K562 (cell line): Measurements from ENCODE around the gene CMTM5. TPM values are rescaled to one million over a fixed set of nuclear protein-coding genes. Genes with fewer than 3 reads are reported as not detected.

Source experiments
- ATAC-seq: fragments of 200-7000 bp; cut with Tn5 transposase; 3 replicates; pipeline ENCODE4 v1.9.1; 2020; ENCODE audit warnings: moderate library complexity
- BruUV-seq: library from RNA; stranded (reverse); fragments of 400-500 nt; replicated peaks from 2 replicates; lab custom pipeline; 2021; lab: Mats Ljungman, UMichigan
- CTCF ChIA-PET: fragments of 300-600 bp; formaldehyde crosslinking; extraction: SDS; loops from one replicate; lab custom pipeline; 2021; ENCODE audit warnings: low intra/inter-chr PET ratio; lab: Yijun Ruan, JAX
- POLR2A ChIA-PET: fragments of 300-600, 350-650 bp; sonication (Branson Sonifier 250); formaldehyde crosslinking; extraction: SDS; loops from one replicate; lab custom pipeline; 2021; ENCODE audit warnings: antibody characterized with exemption, inconsistent platforms; lab: Yijun Ruan, JAX
- DNase-seq, 4 experiments: peaks; one replicate each; pipeline versions ENCODE4 v3.0.0 to v3.0.0-alpha.2; 2011 to 2018; ENCODE audit warnings: low spot score in 3 of 4, mixed read lengths in 3 of 4; ENCODE audit errors: extremely low read depth in 1 of 4
- FAIRE-seq: peaks from 2 replicates; lab custom pipeline; 2011; peaks lifted over from hg19 to GRCh38; lab: Jason Lieb, UNC
- H2AFZ ChIP-seq: 2 replicates; pipeline ENCODE4 v1.6.0; 2011; ENCODE audit warnings: low read depth, low read length, control low read depth, inconsistent platforms
- H3K27ac ChIP-seq: fragments of 200-600 bp; 3 replicates; pipeline ENCODE4 v1.8.0; 2011; ENCODE audit warnings: low read depth, mild to moderate bottlenecking, control low read depth, inconsistent platforms, low read length, moderate library complexity, mixed read lengths; ENCODE audit errors: extremely low read depth
- H3K27me3 ChIP-seq, 2 experiments: fragments of 300-600 bp in 1 of 2; 2 replicates in 1 of 2; 3 replicates in 1 of 2; pipeline versions ENCODE4 v1.6.0 to v1.8.0; 2011; ENCODE audit warnings: inconsistent platforms in 2 of 2, low read length in 2 of 2, mild to moderate bottlenecking in 1 of 2, mixed read lengths in 1 of 2, moderate library complexity in 1 of 2; ENCODE audit not compliant: control insufficient read depth in 2 of 2, insufficient read depth in 2 of 2
- H3K36me3 ChIP-seq: fragments of 300-600 bp; 3 replicates; pipeline ENCODE4 v1.8.0; 2011; ENCODE audit warnings: mild to moderate bottlenecking, low read length, inconsistent platforms; ENCODE audit not compliant: control insufficient read depth, insufficient read depth
- H3K4me1 ChIP-seq, 2 experiments: fragments of 200-600 bp in 1 of 2; replicated peaks in 1 of 2; 2 replicates in 1 of 2; 3 replicates in 1 of 2; pipeline versions ENCODE4 v1.5.1 to v1.8.0; 2011; ENCODE audit warnings: inconsistent platforms in 2 of 2, low read length in 2 of 2, mild to moderate bottlenecking in 1 of 2, mixed read lengths in 1 of 2, moderate library complexity in 1 of 2; ENCODE audit not compliant: control insufficient read depth in 2 of 2, insufficient read depth in 2 of 2
- H3K4me2 ChIP-seq: 2 replicates; pipeline ENCODE4 v1.6.1; 2011; ENCODE audit warnings: low read length, control low read depth, inconsistent platforms, mixed read lengths; ENCODE audit not compliant: insufficient read depth
- H3K4me3 ChIP-seq: fragments of 200-600 bp; sonication (generic), shearing (Covaris generic); 2 replicates; pipeline ENCODE4 v1.5.1; 2016; ENCODE audit warnings: control low read depth, inconsistent platforms
- H3K79me2 ChIP-seq: fragments of 200-600 bp; 3 replicates; pipeline ENCODE4 v1.8.0; 2011; ENCODE audit warnings: low read length, inconsistent platforms; ENCODE audit not compliant: control insufficient read depth, insufficient read depth
- H3K9ac ChIP-seq, 2 experiments: 2 replicates each; pipeline versions ENCODE4 v1.6.0 to v1.6.1; 2011; ENCODE audit warnings: low read depth in 2 of 2, low read length in 2 of 2, control low read depth in 1 of 2, inconsistent platforms in 1 of 2, mild to moderate bottlenecking in 1 of 2, mixed read lengths in 1 of 2; ENCODE audit not compliant: insufficient read depth in 1 of 2
- H3K9me1 ChIP-seq: one replicate; pipeline ENCODE4 v1.6.0; 2011; ENCODE audit warnings: inconsistent platforms, mild to moderate bottlenecking, low read length, moderate library complexity; ENCODE audit not compliant: control insufficient read depth, insufficient read depth
- H3K9me3 ChIP-seq: replicated peaks from 2 replicates; pipeline ENCODE4 v1.5.1; 2011; ENCODE audit warnings: low read depth, low read length, inconsistent platforms; ENCODE audit not compliant: control insufficient read depth, insufficient read depth
- H4K20me1 ChIP-seq: replicated peaks from 2 replicates; pipeline ENCODE4 v1.6.1; 2011; ENCODE audit warnings: low read length, inconsistent platforms, mixed read lengths; ENCODE audit not compliant: control insufficient read depth, insufficient read depth
- ETV1 ChIP-seq: fragments of 450-650 bp; conservative IDR thresholded peaks from 2 replicates; pipeline ENCODE4 v1.6.1; 2016; ENCODE audit warnings: missing genetic modification characterization, control low read depth, low read depth, missing compliant biosample characterization
- FUS ChIP-seq: fragments of 200-400 bp; formaldehyde crosslinking; optimal IDR thresholded peaks from 2 replicates; pipeline ENCODE3; 2017; ENCODE audit warnings: low read depth, low read length
- NEUROD1 ChIP-seq: fragments of 150-350 bp; IDR thresholded peaks from 2 replicates; pipeline ENCODE4 v1.6.1; 2014; ENCODE audit warnings: borderline replicate concordance, low read length, low read depth; ENCODE audit not compliant: partially characterized antibody
- NRF1 ChIP-seq, 2 experiments: fragments of 450-650 bp; IDR thresholded peaks in 1 of 2; conservative IDR thresholded peaks in 1 of 2; 2 replicates each; pipeline ENCODE4 v1.6.1; 2014; ENCODE audit warnings: mild to moderate bottlenecking in 2 of 2
- RBBP5 ChIP-seq: fragments of 200-600 bp; sonication (generic); IDR thresholded peaks from 2 replicates; pipeline ENCODE4 v1.6.1; 2012; ENCODE audit warnings: borderline replicate concordance, mild to moderate bottlenecking, low read length, control low read depth, inconsistent platforms; ENCODE audit not compliant: insufficient read depth, poor library complexity, severe bottlenecking
- TEAD1 ChIP-seq, 2 experiments: fragments of 450-650 bp in 1 of 2; sonication (generic) in 1 of 2; formaldehyde crosslinking; IDR thresholded peaks; 2 replicates each; pipeline versions ENCODE4 v1.4.0 to v1.8.0; 2020 to 2022; ENCODE audit warnings: mild to moderate bottlenecking in 2 of 2, missing genetic modification reagents in 1 of 2
- ZNF644 ChIP-seq: fragments of 200-800 bp; sonication (Bioruptor generic); IDR thresholded peaks from 2 replicates; pipeline ENCODE4 v1.6.1; 2016; ENCODE audit warnings: low read depth, missing genetic modification characterization, missing compliant biosample characterization
- WGBS: fragments of 100-300 bp; shearing (Covaris generic); methylation state at CpG from one replicate; pipeline ENCODE4 v1.1.6; 2016; ENCODE audit warnings: low coverage, mixed read lengths; ENCODE audit not compliant: insufficient coverage; ENCODE audit errors: missing lambda C conversion rate; 5-methylcytosine and 5-hydroxymethylcytosine counted together
- in situ Hi-C: fragments of 300-500 bp; cut with MboI; formaldehyde crosslinking; loops from 4 replicates; pipeline ENCODE4 v1.15.0; 2018; ENCODE audit warnings: inconsistent platforms, mixed read lengths
- intact Hi-C: fragments of 100-400 bp; cut with micrococcal nuclease; formaldehyde crosslinking; loops from 2 replicates; pipeline ENCODE4 v1.14.2; 2022
- polyA plus RNA-seq, 8 experiments: library from polyadenylated mRNA; depleted of rRNA in 4 of 8; stranded (reverse) in 5 of 8; unstranded in 3 of 8; fragments of >200 nt; fragmentation: Nextera tagmentation in 2 of 8; fragmentation: Illumina TruSeq in 1 of 8; extraction: Ambion mirVana in 2 of 8; extraction: Trizol in 1 of 8; gene quantifications; 2 replicates each; pipeline versions ENCODE4 v1.2.1 to v1.2.3, GENCODE V29; 2011 to 2014; ENCODE audit warnings: inconsistent platforms in 1 of 8, missing spikeins in 1 of 8
- total RNA-seq, 7 experiments: library from RNA; depleted of rRNA in 6 of 7; stranded (reverse); fragments of >200 nt in 6 of 7; fragmentation: Illumina TruSeq in 2 of 7; extraction: Trizol in 2 of 7; gene quantifications; 2 replicates each; pipeline versions ENCODE4 v1.2.1 to v1.2.3, GENCODE V29; 2011 to 2021; ENCODE audit warnings: low replicate concordance in 1 of 7

Gene CMTM5
- total and polyA plus RNA-seq, 9 of the 15 experiments (the other 6 are each of a cell fraction or from before 2014, with no cell fraction given), result 0.21 TPM; not detected in 8

DNA sequence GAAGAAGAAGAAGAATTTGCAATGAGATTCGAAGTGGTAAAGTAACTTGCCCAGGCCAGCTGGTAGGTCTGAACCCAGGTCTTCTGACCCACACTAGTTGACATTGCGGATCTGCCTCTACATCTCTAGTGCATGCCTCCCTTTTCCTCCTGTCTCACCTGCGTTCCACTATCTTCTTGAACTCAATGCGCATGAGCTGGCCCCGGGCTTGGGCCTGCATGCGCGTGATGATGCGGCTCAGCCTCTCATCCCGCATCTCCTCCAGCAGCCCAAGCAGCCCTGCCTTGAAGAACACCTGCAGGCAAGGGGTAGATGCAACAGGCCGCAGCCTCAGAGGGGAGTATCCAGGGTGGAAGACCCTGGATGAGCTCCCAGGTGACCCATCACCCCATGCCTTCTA is 19.3 kb downstream of the CMTM5 start:
- H3K9ac ChIP-seq, result no peak overlapping the region
- DNase-seq (no peak), FAIRE-seq (no peak), ATAC-seq (no peak)
- in situ Hi-C loops (no loop called here), intact Hi-C loops (no loop called here)
- no peak overlapping the region for H3K4me2 ChIP-seq
- H3K27me3 ChIP-seq, result peaks cover 10 to 52% of the 10 kb centered on the region in 2 experiments; a peak in 3 of 5 replicates
- H3K36me3 ChIP-seq, result no peaks in the 10 kb centered on the region
- ChIA-PET CTCF (no interaction called here), POLR2A (no interaction called here)
- no peak overlapping the region for H2AFZ ChIP-seq
- H3K27ac ChIP-seq, result no peak overlapping the region
- H3K9me1 ChIP-seq, result no peaks in the 10 kb centered on the region
- H4K20me1 ChIP-seq, result no peaks in the 10 kb centered on the region
- H3K4me3 ChIP-seq, result no peak overlapping the region
- no peaks in the 10 kb centered on the region for H3K9me3 ChIP-seq
- H3K79me2 ChIP-seq, result no peaks in the 10 kb centered on the region
- BruUV-seq, result no TSS peak
- no peak for TF ChIP-seq ZNF644 (tag)
- peak; percentile 49 to 63; a peak in 3 of 4 replicates for TF ChIP-seq NRF1 (conservative IDR thresholded peaks at IDR 0.05 in 1 of 2, IDR thresholded peaks at IDR 0.05 in 1 of 2)
- no peak for TF ChIP-seq FUS
- 26% methylated on average over 6 of the region's 10 CpGs for WGBS
- no peaks in the 10 kb centered on the region for H3K4me1 ChIP-seq

DNA sequence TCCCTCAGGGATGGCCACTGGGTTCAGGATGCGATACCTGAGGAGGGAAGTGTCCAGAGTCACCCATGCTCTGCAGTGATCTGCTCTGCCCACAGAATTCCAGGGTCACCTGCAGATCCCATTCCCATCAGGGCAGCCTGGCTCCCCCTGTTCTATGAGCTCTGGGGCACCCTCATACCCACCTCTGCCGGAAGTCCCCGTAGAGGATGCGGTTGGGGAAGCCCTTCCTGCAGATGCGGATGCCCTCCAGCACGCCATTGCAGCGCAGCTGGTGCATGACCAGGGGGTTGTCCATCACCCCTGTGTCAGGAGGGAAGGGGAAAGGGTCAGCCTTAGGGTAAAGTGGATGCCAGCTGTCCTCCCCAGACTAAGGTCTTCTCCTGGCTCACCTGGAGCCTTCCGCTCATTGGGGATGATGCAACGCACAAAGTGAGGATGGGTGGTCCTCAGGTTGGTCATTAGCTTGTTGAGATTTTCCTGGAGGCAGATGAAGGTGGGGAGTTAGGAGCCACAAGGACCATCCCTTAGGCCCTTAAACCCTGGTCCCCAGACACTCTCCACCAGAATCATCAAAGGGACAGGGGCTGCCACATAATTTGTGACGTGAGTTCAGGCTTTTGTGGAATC is 20.0 kb downstream of the CMTM5 start:
- Histone ChIP-seq H2AFZ (no peak overlapping the region), H3K9me3 (no peaks in the 10 kb centered on the region), H3K27ac (no peak overlapping the region), H3K79me2 (no peaks in the 10 kb centered on the region), H3K27me3 (peaks cover 10 to 49% of the 10 kb centered on the region in 2 experiments; a peak in 3 of 5 replicates), H3K4me2 (no peak overlapping the region), H4K20me1 (no peaks in the 10 kb centered on the region), H3K9ac (no peak overlapping the region), H3K36me3 (no peaks in the 10 kb centered on the region), H3K4me3 (no peak overlapping the region), H3K4me1 (no peaks in the 10 kb centered on the region; a peak in 1 of 5 replicates), H3K9me1 (no peaks in the 10 kb centered on the region)
- FAIRE-seq (no peak), DNase-seq (no peak), ATAC-seq (no peak)
- intact Hi-C loops, result no loop called here
- in situ Hi-C loops, result no loop called here
- ChIA-PET CTCF (no interaction called here), POLR2A (interaction anchor here (0.7 to 1.0 kb wide), 2 partner anchors 13 to 218 kb away, joined by 3 read pairs; no protein-coding TSS in a partner anchor)
- no TSS peak for BruUV-seq
- TF ChIP-seq RBBP5 (no peak), TEAD1 (CRISPR knock-in tag; IDR thresholded peaks at IDR 0.05) (no peak), ETV1 (tag) (no peak), NEUROD1 (no peak)
- 0% methylated on average over 2 of the region's 10 CpGs for WGBS
